Measurements from ENCODE around the gene PCSK9. TPM values are rescaled to one million over a fixed set of nuclear protein-coding genes. Genes with fewer than 3 reads are reported as not detected.

The PCSK9 gene
- total and polyA plus RNA-seq, 9 of the 15 experiments (the other 6 are each of a cell fraction or from before 2014, with no cell fraction given), result 3.2 to 58.6 (median 24.7) TPM

DNA sequence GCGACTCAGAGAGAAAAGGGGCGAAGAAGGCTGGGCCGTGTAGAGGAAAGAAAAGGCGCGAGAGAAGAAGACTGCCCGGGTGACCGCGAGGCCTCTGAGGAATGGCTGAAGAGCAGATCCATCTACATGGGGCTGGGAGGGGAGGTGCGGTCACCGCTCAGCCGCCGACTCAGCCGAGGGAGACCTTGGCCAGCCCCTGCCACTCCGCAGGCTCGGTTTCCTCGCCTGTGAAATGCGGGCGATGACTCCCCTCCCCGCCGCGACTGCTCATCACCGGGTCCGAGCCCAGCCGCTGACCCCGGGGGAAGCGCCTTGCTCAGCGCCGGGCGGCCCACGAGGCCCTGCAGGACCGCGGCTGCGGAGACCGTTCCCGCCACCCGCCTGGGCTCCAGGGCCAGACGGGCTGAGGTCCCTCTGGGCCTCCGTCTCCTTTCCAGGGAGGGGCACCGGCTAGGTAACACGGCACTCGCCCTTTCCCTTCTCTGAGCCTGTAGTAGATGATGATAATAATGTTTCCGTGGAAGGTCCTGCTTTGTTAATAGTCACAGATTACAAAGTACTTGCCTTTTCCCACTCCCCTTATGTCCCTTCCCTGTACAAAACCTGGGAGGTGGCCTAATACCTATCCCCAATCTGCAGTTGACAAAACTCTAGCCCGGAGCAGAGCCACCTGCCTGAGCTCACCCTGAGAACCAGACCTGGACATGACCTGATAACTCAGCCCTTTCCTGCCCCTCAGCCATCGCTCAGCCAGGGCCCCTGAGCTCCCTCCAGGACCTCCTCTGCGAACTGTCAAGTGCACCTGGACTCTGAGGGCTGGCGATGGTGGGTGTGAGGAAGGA is 42.3 kb upstream of the PCSK9 start:
- TF ChIP-seq, protein P1, sequence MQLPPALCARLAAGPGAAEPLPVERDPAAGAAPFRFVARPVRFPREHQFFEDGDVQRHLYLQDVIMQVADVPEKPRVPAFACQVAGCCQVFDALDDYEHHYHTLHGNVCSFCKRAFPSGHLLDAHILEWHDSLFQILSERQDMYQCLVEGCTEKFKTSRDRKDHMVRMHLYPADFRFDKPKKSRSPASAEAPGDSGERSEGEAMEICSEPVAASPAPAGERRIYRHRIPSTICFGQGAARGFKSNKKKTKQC (CRISPR knock-in tag; IDR thresholded peaks at IDR 0.05), result 0 out of 2 replicates have a peak, but pooled peaks have one; percentile 21
- TF ChIP-seq, protein P2, sequence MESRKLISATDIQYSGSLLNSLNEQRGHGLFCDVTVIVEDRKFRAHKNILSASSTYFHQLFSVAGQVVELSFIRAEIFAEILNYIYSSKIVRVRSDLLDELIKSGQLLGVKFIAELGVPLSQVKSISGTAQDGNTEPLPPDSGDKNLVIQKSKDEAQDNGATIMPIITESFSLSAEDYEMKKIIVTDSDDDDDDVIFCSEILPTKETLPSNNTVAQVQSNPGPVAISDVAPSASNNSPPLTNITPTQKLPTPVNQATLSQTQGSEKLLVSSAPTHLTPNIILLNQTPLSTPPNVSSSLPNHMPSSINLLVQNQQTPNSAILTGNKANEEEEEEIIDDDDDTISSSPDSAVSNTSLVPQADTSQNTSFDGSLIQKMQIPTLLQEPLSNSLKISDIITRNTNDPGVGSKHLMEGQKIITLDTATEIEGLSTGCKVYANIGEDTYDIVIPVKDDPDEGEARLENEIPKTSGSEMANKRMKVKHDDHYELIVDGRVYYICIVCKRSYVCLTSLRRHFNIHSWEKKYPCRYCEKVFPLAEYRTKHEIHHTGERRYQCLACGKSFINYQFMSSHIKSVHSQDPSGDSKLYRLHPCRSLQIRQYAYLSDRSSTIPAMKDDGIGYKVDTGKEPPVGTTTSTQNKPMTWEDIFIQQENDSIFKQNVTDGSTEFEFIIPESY (CRISPR knock-in tag; IDR thresholded peaks at IDR 0.05), result peak; percentile 63; the same call in 1 of the 2 replicates
- TF ChIP-seq MTF1 (CRISPR knock-in tag; IDR thresholded peaks at IDR 0.05; ENCODE audit: borderline replicate concordance) (no peak), SRSF1 (IDR thresholded peaks at IDR 0.05; ENCODE audit: low read depth, low read length) (no peak), SP1 (CRISPR knock-in tag; IDR thresholded peaks at IDR 0.05) (0 out of 2 replicates have a peak, but pooled peaks have one; percentile 3), L3MBTL2 (IDR thresholded peaks at IDR 0.05) (peak; percentile 39), ZNF444 (CRISPR knock-in tag; IDR thresholded peaks at IDR 0.05) (no peak)
- TF ChIP-seq, protein P3, sequence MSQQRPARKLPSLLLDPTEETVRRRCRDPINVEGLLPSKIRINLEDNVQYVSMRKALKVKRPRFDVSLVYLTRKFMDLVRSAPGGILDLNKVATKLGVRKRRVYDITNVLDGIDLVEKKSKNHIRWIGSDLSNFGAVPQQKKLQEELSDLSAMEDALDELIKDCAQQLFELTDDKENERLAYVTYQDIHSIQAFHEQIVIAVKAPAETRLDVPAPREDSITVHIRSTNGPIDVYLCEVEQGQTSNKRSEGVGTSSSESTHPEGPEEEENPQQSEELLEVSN (IDR thresholded peaks at IDR 0.05; ENCODE audit: borderline replicate concordance in 1 of 2, extremely low read depth in 1 of 2, insufficient read depth in 1 of 2, insufficient read length in 1 of 2, low read depth in 1 of 2, low read length in 1 of 2, poor library complexity in 1 of 2, severe bottlenecking in 1 of 2), result peak; percentile 36 to 71
- intact Hi-C loops (cut with micrococcal nuclease) (loop anchor here (1.0 to 10.0 kb wide), 4 partner anchors 25 to 322 kb away; no protein-coding TSS in a partner anchor), in situ Hi-C loops (cut with MboI) (loop anchor here (10.0 kb wide), 1 partner anchor 312 kb away; no protein-coding TSS in a partner anchor)
- peak overlapping the region; percentile 17; the same call in 1 of the 2 replicates for H3K4me3 ChIP-seq
- ChIA-PET POLR2A (interaction anchor here (0.6 kb wide), 3 partner anchors 50 to 129 kb away, joined by 3 to 5 read pairs (median 3); no protein-coding TSS in a partner anchor), CTCF (ENCODE audit: low intra/inter-chr PET ratio) (interaction anchor here (0.7 to 2.8 kb wide), 3 partner anchors 47 to 147 kb away, joined by 4 to 25 read pairs (median 6); no protein-coding TSS in a partner anchor)
- ATAC-seq, result peak; percentile 53
- WGBS (ENCODE audit: insufficient coverage, low coverage, missing lambda C conversion rate), result 14% methylated on average over 41 of the region's 46 CpGs
- no peak overlapping the region for H3K27ac ChIP-seq (ENCODE audit: extremely low read depth, low read depth, low read length)
- peaks cover 11% of the 10 kb centered on the region for H4K20me1 ChIP-seq (replicated peaks; ENCODE audit: control insufficient read depth, insufficient read depth, low read length)
- H3K4me2 ChIP-seq (ENCODE audit: insufficient read depth, low read length), result peak overlapping the region; percentile 69
- H3K79me2 ChIP-seq (ENCODE audit: control insufficient read depth, insufficient read depth, low read length), result no peaks in the 10 kb centered on the region
- H3K27me3 ChIP-seq (ENCODE audit: control insufficient read depth in 2 of 2, insufficient read depth in 2 of 2, low read length in 2 of 2), result peaks cover 28 to 75% of the 10 kb centered on the region in 2 experiments
- no peaks in the 10 kb centered on the region for H3K36me3 ChIP-seq (ENCODE audit: control insufficient read depth, insufficient read depth, low read length)
- no TSS peak for BruUV-seq (replicated peaks)
- peak in 3 of 4 experiments; percentile 35 to 49 (median 40) for DNase-seq (ENCODE audit: extremely low read depth in 1 of 4, low spot score in 3 of 4)
- H2AFZ ChIP-seq (ENCODE audit: low read depth, low read length), result peak overlapping the region; percentile 81
- H3K9me3 ChIP-seq (replicated peaks; ENCODE audit: control insufficient read depth, insufficient read depth, low read depth, low read length), result no peaks in the 10 kb centered on the region; the same call in 1 of the 2 replicates
- H3K9ac ChIP-seq (ENCODE audit: insufficient read depth in 1 of 2, low read depth in 2 of 2, low read length in 2 of 2), result peak overlapping the region in 1 of 2 experiments; percentile 63; a peak in 2 of 4 replicates
- no peak for FAIRE-seq
- H3K9me1 ChIP-seq (ENCODE audit: control insufficient read depth, insufficient read depth, low read length), result no peaks in the 10 kb centered on the region
- H3K4me1 ChIP-seq (replicated peaks in 1 of 2; ENCODE audit: control insufficient read depth in 2 of 2, insufficient read depth in 2 of 2, low read length in 2 of 2), result peaks cover 0 to 21% of the 10 kb centered on the region in 2 experiments; a peak in 3 of 5 replicates
